ENCODE measurements around the gene SPRED2.

The SPRED2 gene

GRCh38 chr2:65263262-65263661 lies 169.1 kb downstream of the SPRED2 start:
- Histone ChIP-seq H3K27me3 (ENCODE audit: insufficient read depth, insufficient read length) (no peaks in the 10 kb centered on the region), H3K4me3 (ENCODE audit: insufficient read length, low read depth) (no peak overlapping the region), H3K9me3 (ENCODE audit: insufficient read depth, low read length) (no peaks in the 10 kb centered on the region), H3K4me1 (ENCODE audit: insufficient read depth, insufficient read length) (peaks cover 2% of the 10 kb centered on the region), H3K36me3 (ENCODE audit: insufficient read depth, insufficient read length, low read length) (peaks cover 36% of the 10 kb centered on the region), H3K9ac (ENCODE audit: insufficient read length, low read depth) (no peak overlapping the region)
- TF ChIP-seq YY1 (IDR thresholded peaks at IDR 0.05; ENCODE audit: insufficient read depth, insufficient read length) (no peak), ZNF274 (IDR thresholded peaks at IDR 0.05; ENCODE audit: low read depth, low read length) (no peak), SUZ12 (IDR thresholded peaks at IDR 0.05; ENCODE audit: extremely low read depth, insufficient read depth, insufficient read length) (no peak)
- no peak for DNase-seq (ENCODE audit: low read depth, low spot score)

- Histone ChIP-seq H3K9ac (ENCODE audit: insufficient read length, low read depth) (no peak overlapping the region), H3K9me3 (ENCODE audit: insufficient read depth, low read length) (no peaks in the 10 kb centered on the region), H3K4me3 (ENCODE audit: insufficient read length, low read depth) (no peak overlapping the region), H3K4me1 (ENCODE audit: insufficient read depth, insufficient read length) (peaks cover 1% of the 10 kb centered on the region), H3K36me3 (ENCODE audit: insufficient read depth, insufficient read length, low read length) (peaks cover 30% of the 10 kb centered on the region), H3K27me3 (ENCODE audit: insufficient read depth, insufficient read length) (no peaks in the 10 kb centered on the region)
- no peak for TF ChIP-seq SUZ12 (IDR thresholded peaks at IDR 0.05; ENCODE audit: extremely low read depth, insufficient read depth, insufficient read length)
- no peak for TF ChIP-seq ZNF274 (IDR thresholded peaks at IDR 0.05; ENCODE audit: low read depth, low read length)
- TF ChIP-seq YY1 (IDR thresholded peaks at IDR 0.05; ENCODE audit: insufficient read depth, insufficient read length): no peak
- no peak for DNase-seq (ENCODE audit: low read depth, low spot score)
Observed at GRCh38 chr2:65261676-65262075, 170.7 kb downstream of the SPRED2 start.
